Liver (tissue), 9 donors: ENCODE data around the gene LDB3. TPM values are rescaled to one million over a fixed set of nuclear protein-coding genes. Genes with fewer than 3 reads are reported as not detected.
A peak's percentile ranks its signal among the peaks of the same experiment; 100 is the strongest.

Source experiments
- DNase-seq: peaks from one replicate; pipeline ENCODE4 v3.0.0-alpha.2; 2017; ENCODE audit warnings: low spot score
- H3K27ac ChIP-seq, 2 donors: one replicate each; pipeline ENCODE4 v1.7.0; 2013; ENCODE audit warnings: inconsistent platforms in 2 of 2, low read length in 2 of 2, control low read depth in 1 of 2, low read depth in 1 of 2, mild to moderate bottlenecking in 1 of 2
- H3K27me3 ChIP-seq, 4 donors: one replicate each; pipeline versions ENCODE4 v1.6.1 to v1.7.0; 2013; ENCODE audit warnings: low read length in 3 of 4, inconsistent platforms in 1 of 4, mild to moderate bottlenecking in 1 of 4, moderate library complexity in 1 of 4; ENCODE audit not compliant: control insufficient read depth in 4 of 4, insufficient read depth in 4 of 4
- H3K36me3 ChIP-seq, 4 donors: one replicate each; pipeline versions ENCODE4 v1.6.1 to v1.7.0; 2013; ENCODE audit warnings: low read length in 3 of 4, mild to moderate bottlenecking in 3 of 4, low read depth in 1 of 4, moderate library complexity in 1 of 4; ENCODE audit not compliant: control insufficient read depth in 4 of 4, insufficient read depth in 3 of 4
- H3K4me1 ChIP-seq, 4 donors: one replicate each; pipeline versions ENCODE4 v1.6.1 to v1.7.0; 2013; ENCODE audit warnings: low read length in 3 of 4, mild to moderate bottlenecking in 3 of 4, moderate library complexity in 1 of 4; ENCODE audit not compliant: control insufficient read depth in 4 of 4, insufficient read depth in 4 of 4
- H3K4me3 ChIP-seq, 3 donors: one replicate each; pipeline versions ENCODE4 v1.6.1 to v1.7.0; 2013; ENCODE audit warnings: low read length in 3 of 3, control low read depth in 1 of 3, low read depth in 1 of 3, mild to moderate bottlenecking in 1 of 3
- H3K9ac ChIP-seq, 2 donors: one replicate each; pipeline ENCODE4 v1.7.0; 2013; ENCODE audit warnings: low read length in 2 of 2, mild to moderate bottlenecking in 2 of 2, moderate library complexity in 2 of 2, control low read depth in 1 of 2, low read depth in 1 of 2
- H3K9me3 ChIP-seq, 4 donors: one replicate each; pipeline versions ENCODE4 v1.6.1 to v1.7.0; 2013; ENCODE audit warnings: low read length in 3 of 4; ENCODE audit not compliant: control insufficient read depth in 4 of 4
- CTCF ChIP-seq: fragments of 150-350 bp; IDR thresholded peaks from 2 replicates; pipeline ENCODE4 v1.5.1; 2017; ENCODE audit warnings: improper control_type of control experiment, low read depth, low read length; ENCODE audit not compliant: missing input control
- FOXA2 ChIP-seq: IDR thresholded peaks from 2 replicates; pipeline ENCODE4 v1.6.1; 2016; ENCODE audit warnings: antibody characterized with exemption
- GABPA ChIP-seq, 2 donors: IDR thresholded peaks in 1 of 2; conservative IDR thresholded peaks in 1 of 2; 2 replicates each; pipeline ENCODE4 v1.6.1; 2016; ENCODE audit warnings: antibody characterized with exemption in 2 of 2, mild to moderate bottlenecking in 1 of 2, moderate library complexity in 1 of 2
- HNF4A ChIP-seq, 2 donors: conservative IDR thresholded peaks; 2 replicates each; pipeline ENCODE4 v1.6.1; 2016; ENCODE audit warnings: antibody characterized with exemption in 2 of 2, mild to moderate bottlenecking in 2 of 2
- JUND ChIP-seq, 2 donors: IDR thresholded peaks; 2 replicates each; pipeline ENCODE4 v1.6.1; 2016; ENCODE audit warnings: antibody characterized with exemption in 2 of 2
- NR2F2 ChIP-seq: IDR thresholded peaks from 2 replicates; pipeline ENCODE4 v1.6.1; 2016; ENCODE audit warnings: antibody characterized with exemption
- RAD21 ChIP-seq, 2 donors: IDR thresholded peaks; 2 replicates each; pipeline ENCODE4 v1.6.1; 2016; ENCODE audit warnings: antibody characterized with exemption in 2 of 2, mild to moderate bottlenecking in 2 of 2
- REST ChIP-seq: IDR thresholded peaks from 2 replicates; pipeline ENCODE4 v1.6.1; 2016; ENCODE audit warnings: antibody characterized with exemption, mild to moderate bottlenecking
- SP1 ChIP-seq: IDR thresholded peaks from 2 replicates; pipeline ENCODE4 v1.6.1; 2018; ENCODE audit warnings: antibody characterized with exemption, mild to moderate bottlenecking
- WGBS: extraction: QIAGEN DNeasy Blood & Tissue Kit; methylation state at CpG from one replicate; pipeline ENCODE4 v1.1.7; 2013; 5-methylcytosine and 5-hydroxymethylcytosine counted together
- polyA plus RNA-seq, 2 donors: library from polyadenylated mRNA; stranded (reverse) in 1 of 2; unstranded in 1 of 2; fragments of 200-250 nt in 1 of 2; fragments of >200 nt in 1 of 2; fragmentation: Nextera tagmentation in 1 of 2; extraction: Ambion mirVana in 1 of 2; gene quantifications; one replicate each; pipeline versions ENCODE4 v1.2.1 to v1.2.3, GENCODE V29; 2013 to 2015
- total RNA-seq, 2 donors: library from RNA; depleted of rRNA; stranded (reverse); fragments of >200 nt; gene quantifications; one replicate each; pipeline ENCODE4 v1.2.3, GENCODE V29; 2014
- TF ChIP-seq, protein P1 (sequence below): IDR thresholded peaks from 2 replicates; pipeline ENCODE4 v1.6.1; 2016; ENCODE audit warnings: antibody characterized with exemption
- donor health status: healthy.
- donor health status: healthy.
- donor health status: healthy.
- donor health status: healthy.
- donor health status: healthy.

The LDB3 gene
- total and polyA plus RNA-seq, 4 donors = 0.09 to 0.42 (median 0.15) TPM; not detected in 1

- peaks cover 0 to 2% (median 0%) of the 10 kb centered on the region in 4 donors for H3K27me3 ChIP-seq
- WGBS = 8% methylated on average over 49 of the region's 49 CpGs
- DNase-seq = peak; percentile 68
- peak overlapping the region in 1 of 3 donors; percentile 37 for H3K4me3 ChIP-seq
- no peaks in the 10 kb centered on the region for H3K9me3 ChIP-seq
- H3K4me1 ChIP-seq = peaks cover 0 to 12% (median 6%) of the 10 kb centered on the region in 4 donors
- no peaks in the 10 kb centered on the region for H3K36me3 ChIP-seq
- H3K9ac ChIP-seq = no peak overlapping the region
- no peak overlapping the region for H3K27ac ChIP-seq
- TF ChIP-seq, protein P1, sequence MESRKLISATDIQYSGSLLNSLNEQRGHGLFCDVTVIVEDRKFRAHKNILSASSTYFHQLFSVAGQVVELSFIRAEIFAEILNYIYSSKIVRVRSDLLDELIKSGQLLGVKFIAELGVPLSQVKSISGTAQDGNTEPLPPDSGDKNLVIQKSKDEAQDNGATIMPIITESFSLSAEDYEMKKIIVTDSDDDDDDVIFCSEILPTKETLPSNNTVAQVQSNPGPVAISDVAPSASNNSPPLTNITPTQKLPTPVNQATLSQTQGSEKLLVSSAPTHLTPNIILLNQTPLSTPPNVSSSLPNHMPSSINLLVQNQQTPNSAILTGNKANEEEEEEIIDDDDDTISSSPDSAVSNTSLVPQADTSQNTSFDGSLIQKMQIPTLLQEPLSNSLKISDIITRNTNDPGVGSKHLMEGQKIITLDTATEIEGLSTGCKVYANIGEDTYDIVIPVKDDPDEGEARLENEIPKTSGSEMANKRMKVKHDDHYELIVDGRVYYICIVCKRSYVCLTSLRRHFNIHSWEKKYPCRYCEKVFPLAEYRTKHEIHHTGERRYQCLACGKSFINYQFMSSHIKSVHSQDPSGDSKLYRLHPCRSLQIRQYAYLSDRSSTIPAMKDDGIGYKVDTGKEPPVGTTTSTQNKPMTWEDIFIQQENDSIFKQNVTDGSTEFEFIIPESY = no peak
- TF ChIP-seq CTCF (peak; percentile 3), RAD21 (IDR thresholded peaks at IDR 0.05) (peak in 1 of 2 donors; percentile 46)
Measured at GRCh38 chr10:86632009-86632800, 36.1 kb upstream of the LDB3 start.

- H3K9me3 ChIP-seq = no peaks in the 10 kb centered on the region
- no peak for DNase-seq
- TF ChIP-seq GABPA (IDR thresholded peaks at IDR 0.05 in 1 of 2, conservative IDR thresholded peaks at IDR 0.05 in 1 of 2) (no peak), JUND (IDR thresholded peaks at IDR 0.05) (no peak), FOXA2 (no peak), SP1 (no peak), REST (no peak), NR2F2 (no peak), HNF4A (conservative IDR thresholded peaks at IDR 0.05) (peak in 1 of 2 donors; percentile 37)
- H3K4me3 ChIP-seq = no peak overlapping the region
- H3K36me3 ChIP-seq = no peaks in the 10 kb centered on the region
- H3K27ac ChIP-seq = no peak overlapping the region
- no peak overlapping the region for H3K9ac ChIP-seq
- peaks cover 0 to 2% (median 0%) of the 10 kb centered on the region in 4 donors for H3K27me3 ChIP-seq
- 47% methylated on average over 5 of the region's 5 CpGs for WGBS
- peaks cover 0 to 12% (median 6%) of the 10 kb centered on the region in 4 donors for H3K4me1 ChIP-seq
Measured at GRCh38 chr10:86632951-86633350, 35.4 kb upstream of the LDB3 start.
